Coronary artery (tissue), 2 donors: ENCODE data around the gene GTF2A1L.

ENCODE experiments used
- DNase-seq: peaks from one replicate; pipeline ENCODE4 v3.0.0-alpha.2; 2017; ENCODE audit warnings: low spot score
- H3K27ac ChIP-seq, 2 donors: fragments of 200-600 bp; sonication (generic); one replicate each; pipeline ENCODE4 v1.5.1; 2016 to 2019
- H3K4me3 ChIP-seq: fragments of 200-600 bp; sonication (generic); 2 replicates; pipeline ENCODE4 v1.5.1; 2016; ENCODE audit warnings: mild to moderate bottlenecking, moderate library complexity
- CTCF ChIP-seq: fragments of 200-600 bp; sonication (generic); IDR thresholded peaks from one replicate; pipeline ENCODE4 v1.5.1; 2019; ENCODE audit warnings: antibody characterized with exemption

GTF2A1L gene

GRCh38 chr2:48626047-48626446, 8.4 kb downstream of the GTF2A1L start:
- no peak for DNase-seq
- no peak for TF ChIP-seq CTCF
- Histone ChIP-seq H3K27ac (no peak overlapping the region), H3K4me3 (no peak overlapping the region)

DNA sequence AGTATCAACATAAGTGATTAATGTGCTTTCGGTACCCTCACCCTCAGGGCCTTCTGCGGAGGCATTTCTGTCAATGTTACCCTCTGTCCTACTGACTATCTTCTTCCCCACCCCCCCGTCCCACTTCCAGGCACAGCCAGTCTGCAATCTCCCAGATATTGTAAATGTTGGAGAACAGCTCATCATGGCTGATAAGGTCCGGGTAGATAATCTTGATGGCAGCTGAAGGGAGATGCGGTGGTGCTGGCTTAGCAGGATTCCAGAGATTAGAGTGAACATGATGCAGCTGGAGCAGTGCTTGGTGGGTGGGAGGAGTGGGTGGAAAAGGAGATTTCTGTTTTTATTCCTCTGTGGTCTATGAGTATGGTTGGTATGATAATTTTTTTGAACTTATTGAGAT, 15.5 kb downstream of the GTF2A1L start:
- no peak for TF ChIP-seq CTCF
- Histone ChIP-seq H3K27ac (no peak overlapping the region), H3K4me3 (no peak overlapping the region)
- no peak for DNase-seq

- Histone ChIP-seq H3K4me3 (no peak overlapping the region), H3K27ac (no peak overlapping the region)
- no peak for DNase-seq
- TF ChIP-seq CTCF: no peak
These were observed 18.1 kb downstream of the GTF2A1L start for GRCh38 chr2:48635786-48636185.

- Histone ChIP-seq H3K27ac (no peak overlapping the region), H3K4me3 (no peak overlapping the region)
- TF ChIP-seq CTCF: no peak
- DNase-seq: no peak
These were observed 20.6 kb downstream of the GTF2A1L start for GRCh38 chr2:48638261-48638660.

DNA sequence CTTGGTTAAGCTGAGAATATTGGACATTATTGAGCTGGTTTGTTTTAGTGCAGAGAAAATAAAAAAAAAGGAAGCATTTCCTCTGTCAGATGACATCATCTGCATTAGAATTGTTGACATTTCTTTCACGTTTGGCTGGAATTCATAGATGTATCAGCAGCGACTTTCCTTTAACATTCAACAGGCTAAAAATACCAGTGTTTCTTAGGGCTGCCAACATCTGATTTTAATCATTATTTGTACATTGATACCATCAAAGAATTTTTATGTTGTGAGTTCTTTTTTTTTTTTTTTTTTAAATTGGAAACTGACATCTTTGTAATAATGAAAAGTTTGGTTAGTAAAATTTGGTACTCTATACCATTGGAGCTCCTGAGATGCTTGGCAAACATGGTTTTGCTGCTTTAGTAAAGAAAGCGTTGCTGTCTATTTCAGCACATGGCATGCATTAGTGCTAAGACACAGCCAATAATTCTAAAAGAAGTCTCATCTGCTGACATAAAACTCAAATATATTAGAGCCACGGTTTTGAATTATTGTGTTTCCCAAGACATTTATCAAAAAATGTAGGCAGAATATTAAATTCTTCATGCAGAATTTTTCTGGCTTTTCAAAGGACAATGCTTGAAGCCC, 33.6 kb downstream of the GTF2A1L start:
- Histone ChIP-seq H3K27ac (no peak overlapping the region), H3K4me3 (no peak overlapping the region)
- no peak for TF ChIP-seq CTCF
- DNase-seq: no peak

- TF ChIP-seq CTCF: no peak
- DNase-seq: no peak
- Histone ChIP-seq H3K4me3 (no peak overlapping the region), H3K27ac (no peak overlapping the region)
These were observed 51.3 kb downstream of the GTF2A1L start for GRCh38 chr2:48668992-48669391.

- TF ChIP-seq CTCF: no peak
- DNase-seq: no peak
- Histone ChIP-seq H3K4me3 (no peak overlapping the region), H3K27ac (no peak overlapping the region)
These were observed 55.9 kb downstream of the GTF2A1L start for GRCh38 chr2:48673581-48673980.
